ENCODE measurements around the gene CPSF4. TPM values are rescaled to one million over a fixed set of nuclear protein-coding genes. Genes with fewer than 3 reads are reported as not detected.

Gene CPSF4
- total and polyA plus RNA-seq, 2 donors (not counting 1 experiment from before 2014, with no cell fraction given): 52.9 to 63.2 TPM

GRCh38 chr7:99504603-99505323 lies 66.0 kb downstream of the CPSF4 start, which contains the start of gene ZKSCAN5:
ZKSCAN5 (plus strand) TSS chr7:99504662; CDS start chr7:99506045, 1,383 bp downstream.
- Histone ChIP-seq H3K79me2 (ENCODE audit: control insufficient read depth, insufficient read depth, low read length) (peaks cover 40% of the 10 kb centered on the region), H2AFZ (ENCODE audit: insufficient read depth, low read depth, low read length, poor library complexity, severe bottlenecking) (peak within 1 kb of the TSS; percentile 91), H3K9ac (ENCODE audit: low read length) (peak within 1 kb of the TSS; percentile 79), H3K36me3 (replicated peaks in 1 of 2; ENCODE audit: control extremely low read depth in 1 of 2, control insufficient read depth in 1 of 2, extremely low read depth in 1 of 2, insufficient read depth in 2 of 2, low read length in 1 of 2) (no peaks in the 10 kb centered on the region), H3K9me3 (ENCODE audit: control extremely low read depth in 1 of 3, control insufficient read depth in 2 of 3, insufficient read depth in 1 of 3, low read length in 2 of 3) (no peaks in the 10 kb centered on the region), H3K4me2 (replicated peaks; ENCODE audit: low read depth, low read length, poor library complexity, severe bottlenecking) (peak within 1 kb of the TSS; percentile 78), H3K27ac (ENCODE audit: low read length in 2 of 2) (peak within 1 kb of the TSS; percentile 77 to 80), H3K27me3 (replicated peaks in 1 of 4; ENCODE audit: control extremely low read depth in 1 of 4, control insufficient read depth in 3 of 4, insufficient read depth in 4 of 4, low read length in 3 of 4) (no peaks in the 10 kb centered on the region), H3K4me1 (ENCODE audit: control insufficient read depth in 2 of 2, insufficient read depth in 2 of 2, low read length in 2 of 2) (peaks cover 20 to 27% of the 10 kb centered on the region in 2 donors), H3K4me3 (ENCODE audit: control extremely low read depth in 1 of 5, extremely low read depth in 1 of 5, insufficient read depth in 1 of 5, low read depth in 2 of 5, low read length in 4 of 5) (peak within 1 kb of the TSS; percentile 76 to 96 (median 93)), H4K20me1 (ENCODE audit: control insufficient read depth, insufficient read depth, low read length, poor library complexity, severe bottlenecking) (peaks cover 2% of the 10 kb centered on the region)
- POLR2A ChIA-PET: interaction anchor here (0.6 to 2.7 kb wide), 11 partner anchors 25 to 1740 kb away, joined by 3 to 33 read pairs (median 4); partner anchors contain the start of genes ARPC1B, BUD31, FAM200A and FIS1
- H3K27me3 Mint-ChIP-seq: no peaks in the 10 kb centered on the region
- peak within 1 kb of the TSS; percentile 98 for H3K27ac Mint-ChIP-seq
- peak within 1 kb of the TSS; percentile 96 for H3K4me3 Mint-ChIP-seq
- intact Hi-C loops (cut with micrococcal nuclease): loop anchor here (1.0 to 10.0 kb wide), 9 partner anchors 32 to 580 kb away; partner anchors contain the start of genes ATP5MF, BUD31, COPS6 and FAM200A
- H3K4me1 Mint-ChIP-seq: peaks cover 31% of the 10 kb centered on the region
- ATAC-seq (ENCODE audit: low read depth) (peak; percentile 84), DNase-seq (peak; percentile 99)
- no peaks in the 10 kb centered on the region for H3K9me3 Mint-ChIP-seq (ENCODE audit: insufficient read depth)
- under 1% methylated on average over 51 of the region's 53 CpGs for WGBS (ENCODE audit: insufficient coverage)
- CTCF ChIA-PET: interaction anchor here (0.6 to 1.5 kb wide), 6 partner anchors 10 to 139 kb away, joined by 3 to 4 read pairs (median 4); partner anchors contain the start of genes BUD31, FAM200A and ZSCAN25
- TF ChIP-seq CTCF (IDR thresholded peaks at IDR 0.05): no peak
- TF ChIP-seq EZH2 (IDR thresholded peaks at IDR 0.05; ENCODE audit: borderline replicate concordance, insufficient read depth, low read depth, low read length, poor library complexity, severe bottlenecking): no peak
